GM23248 (cell line): ENCODE measurements around the gene TMEM128.

ENCODE experiments used
- EZH2 ChIP-seq: fragments of 200-600 bp; sonication (generic); IDR thresholded peaks from 2 replicates; pipeline ENCODE4 v1.6.1; 2018; ENCODE audit warnings: antibody characterized with exemption, mild to moderate bottlenecking; ENCODE audit not compliant: insufficient read depth, poor library complexity, severe bottlenecking
- EZH2phosphoT487 ChIP-seq: fragments of 200-600 bp; sonication (generic); IDR thresholded peaks from 2 replicates; pipeline ENCODE4 v1.6.1; 2018; ENCODE audit warnings: antibody characterized with exemption, moderate library complexity, mild to moderate bottlenecking, low read depth; ENCODE audit not compliant: insufficient read depth

- TF ChIP-seq EZH2phosphoT487 = no peak
- TF ChIP-seq EZH2 = no peak
Observed at GRCh38 chr4:4289597-4289940, 41.5 kb upstream of the TMEM128 start.
